ENCODE results near the gene GARNL3.

GARNL3 gene

GRCh38 chr9:127386981-127387380 is 122.4 kb downstream of the GARNL3 start:
- no peak for DNase-seq (ENCODE audit: low read depth)

GRCh38 chr9:127388037-127388855 is 123.7 kb downstream of the GARNL3 start:
- DNase-seq (ENCODE audit: low read depth) = peak; percentile 88

- DNase-seq (ENCODE audit: low read depth) = no peak
Observed at GRCh38 chr9:127388856-127389238, 124.3 kb downstream of the GARNL3 start.

- no peak for DNase-seq (ENCODE audit: low read depth)
Observed at GRCh38 chr9:127389381-127390247, 125.0 kb downstream of the GARNL3 start.

- no peak for DNase-seq (ENCODE audit: low read depth)
Observed at GRCh38 chr9:127390248-127390545, 125.6 kb downstream of the GARNL3 start.

- DNase-seq (ENCODE audit: low read depth) = no peak
Observed at GRCh38 chr9:127390563-127390962, 126.0 kb downstream of the GARNL3 start.

- no peak for DNase-seq (ENCODE audit: low read depth)
Observed at GRCh38 chr9:127392166-127392565, 127.6 kb downstream of the GARNL3 start.

- no peak for DNase-seq (ENCODE audit: low read depth)
Observed at GRCh38 chr9:127392976-127393375, 128.4 kb downstream of the GARNL3 start.

GRCh38 chr9:127393645-127394044 is 129.1 kb downstream of the GARNL3 start:
- DNase-seq (ENCODE audit: low read depth) = no peak

GRCh38 chr9:127395497-127396252 is 131.1 kb downstream of the GARNL3 start:
- no peak for DNase-seq (ENCODE audit: low read depth)

GRCh38 chr9:127396253-127396807 is 131.8 kb downstream of the GARNL3 start:
- DNase-seq (ENCODE audit: low read depth) = no peak

- peak; percentile 88 for DNase-seq (ENCODE audit: low read depth)
Observed at GRCh38 chr9:127396808-127397645, 132.5 kb downstream of the GARNL3 start, which contains the start of gene SLC2A8. SLC2A8 (plus strand) TSS chr9:127397169; CDS start chr9:127397231, 62 bp downstream.

- DNase-seq (ENCODE audit: low read depth) = no peak
Observed at GRCh38 chr9:127397646-127398274, 133.2 kb downstream of the GARNL3 start.

- DNase-seq (ENCODE audit: low read depth) = no peak
Observed at GRCh38 chr9:127398275-127398647, 133.7 kb downstream of the GARNL3 start.

GRCh38 chr9:127398715-127399400 is 134.3 kb downstream of the GARNL3 start:
- DNase-seq (ENCODE audit: low read depth) = no peak

- DNase-seq (ENCODE audit: low read depth) = no peak
Observed at GRCh38 chr9:127399736-127400269, 135.2 kb downstream of the GARNL3 start.

GRCh38 chr9:127402401-127403090 is 138.0 kb downstream of the GARNL3 start:
- DNase-seq (ENCODE audit: low read depth) = no peak

GRCh38 chr9:127403507-127404192 is 139.1 kb downstream of the GARNL3 start:
- no peak for DNase-seq (ENCODE audit: low read depth)

GRCh38 chr9:127404631-127405030 is 140.1 kb downstream of the GARNL3 start:
- DNase-seq (ENCODE audit: low read depth) = no peak

All from GM04504 (cell line).